ENCODE data around the gene NLGN1.

Gene NLGN1

DNA sequence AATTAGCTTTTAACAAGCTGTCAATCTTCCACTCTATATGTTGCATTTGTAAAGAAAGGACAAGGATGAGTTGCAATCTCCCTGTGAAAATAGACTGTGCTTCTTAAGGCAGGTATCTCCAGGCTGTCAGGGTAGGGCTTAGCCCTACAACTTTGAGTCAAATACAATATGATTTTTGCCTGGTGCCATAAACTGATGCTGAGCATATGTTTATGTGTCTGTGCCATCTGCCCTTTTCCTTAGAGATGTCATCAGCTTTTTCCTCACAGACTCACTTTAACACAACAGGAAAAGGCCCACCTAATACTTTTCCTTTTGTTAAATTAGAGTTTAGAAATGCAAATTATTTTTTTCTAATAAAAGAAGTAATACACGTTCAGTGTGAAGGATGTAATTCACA is 548.3 kb downstream of the NLGN1 start:
- no peak for DNase-seq
- Histone ChIP-seq H3K27ac (no peak overlapping the region), H3K4me3 (ENCODE audit: low read depth, low read length) (no peak overlapping the region), H3K27me3 (replicated peaks) (no peaks in the 10 kb centered on the region), H3K36me3 (replicated peaks) (no peaks in the 10 kb centered on the region)
- in situ Hi-C loops (cut with HindIII; ENCODE audit: low pct_ligation_motif_present, low sequenced_read_pairs), result no loop called here
- TF ChIP-seq CTCF (IDR thresholded peaks at IDR 0.05; ENCODE audit: low read depth, low read length, missing control alignments), result no peak

GRCh38 chr3:173954647-173955046 is 557.1 kb downstream of the NLGN1 start:
- no peak for DNase-seq
- no peak overlapping the region for H3K4me3 ChIP-seq (ENCODE audit: low read depth, low read length)
- H3K27ac ChIP-seq, result no peak overlapping the region
- no peak for TF ChIP-seq CTCF (IDR thresholded peaks at IDR 0.05; ENCODE audit: low read depth, low read length, missing control alignments)
- no peaks in the 10 kb centered on the region for H3K36me3 ChIP-seq (replicated peaks)
- in situ Hi-C loops (cut with HindIII; ENCODE audit: low pct_ligation_motif_present, low sequenced_read_pairs), result no loop called here
- H3K27me3 ChIP-seq (replicated peaks), result no peaks in the 10 kb centered on the region

DNA sequence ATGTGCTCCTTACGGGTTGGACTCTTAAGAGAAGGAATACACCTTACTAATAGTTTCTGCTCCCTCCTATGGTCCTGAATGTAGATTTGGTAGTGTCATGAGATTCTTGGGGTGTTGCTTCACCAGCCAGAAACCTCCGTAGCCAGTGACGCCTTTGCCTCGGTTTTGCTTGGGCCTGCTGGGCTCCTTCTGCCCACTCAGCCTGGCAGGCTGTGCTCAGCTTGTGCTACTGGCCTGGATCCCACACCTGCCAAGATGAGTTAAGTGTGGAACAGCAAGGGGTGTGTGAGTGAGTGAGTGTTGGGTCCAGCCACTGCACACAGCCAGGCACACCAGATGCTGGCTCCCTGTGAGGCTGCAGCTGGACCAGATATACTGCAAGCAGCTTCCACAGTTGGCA is 560.1 kb downstream of the NLGN1 start:
- DNase-seq, result no peak
- Histone ChIP-seq H3K4me3 (ENCODE audit: low read depth, low read length) (no peak overlapping the region), H3K36me3 (replicated peaks) (no peaks in the 10 kb centered on the region), H3K27ac (no peak overlapping the region), H3K27me3 (replicated peaks) (no peaks in the 10 kb centered on the region)
- in situ Hi-C loops (cut with HindIII; ENCODE audit: low pct_ligation_motif_present, low sequenced_read_pairs), result no loop called here
- no peak for TF ChIP-seq CTCF (IDR thresholded peaks at IDR 0.05; ENCODE audit: low read depth, low read length, missing control alignments)

DNA sequence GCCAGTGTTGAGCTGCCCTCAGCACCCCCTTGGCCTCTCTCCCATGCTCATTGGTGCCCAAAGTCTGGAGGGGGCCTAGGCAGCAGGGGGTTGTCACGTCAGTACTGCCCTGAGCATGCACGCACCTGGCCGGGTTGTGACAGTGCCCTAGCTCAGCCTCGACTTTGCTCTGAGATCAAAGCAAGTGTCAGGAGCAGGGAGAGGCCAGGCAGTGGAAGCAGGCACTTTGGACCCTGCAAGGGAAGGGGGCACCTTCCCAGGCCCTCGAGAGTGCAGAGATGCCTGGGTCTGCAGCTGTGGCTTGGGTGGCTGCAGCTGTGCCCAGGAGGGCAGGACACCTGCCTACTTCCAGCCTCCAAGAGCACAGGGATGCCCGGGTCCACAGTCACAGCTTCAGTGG is 561.3 kb downstream of the NLGN1 start:
- H3K36me3 ChIP-seq (replicated peaks), result no peaks in the 10 kb centered on the region
- in situ Hi-C loops (cut with HindIII; ENCODE audit: low pct_ligation_motif_present, low sequenced_read_pairs), result no loop called here
- DNase-seq, result no peak
- no peaks in the 10 kb centered on the region for H3K27me3 ChIP-seq (replicated peaks)
- no peak overlapping the region for H3K27ac ChIP-seq
- no peak for TF ChIP-seq CTCF (IDR thresholded peaks at IDR 0.05; ENCODE audit: low read depth, low read length, missing control alignments)
- H3K4me3 ChIP-seq (ENCODE audit: low read depth, low read length), result no peak overlapping the region

- no peak for TF ChIP-seq CTCF (IDR thresholded peaks at IDR 0.05; ENCODE audit: low read depth, low read length, missing control alignments)
- Histone ChIP-seq H3K27me3 (replicated peaks) (no peaks in the 10 kb centered on the region), H3K4me3 (ENCODE audit: low read depth, low read length) (no peak overlapping the region), H3K27ac (no peak overlapping the region), H3K36me3 (replicated peaks) (no peaks in the 10 kb centered on the region)
- DNase-seq, result no peak
- in situ Hi-C loops (cut with HindIII; ENCODE audit: low pct_ligation_motif_present, low sequenced_read_pairs), result no loop called here
These were observed 572.7 kb downstream of the NLGN1 start for GRCh38 chr3:173970281-173970680.

GRCh38 chr3:173976281-173976680 is 578.7 kb downstream of the NLGN1 start:
- no peak overlapping the region for H3K27ac ChIP-seq
- TF ChIP-seq CTCF (IDR thresholded peaks at IDR 0.05; ENCODE audit: low read depth, low read length, missing control alignments), result no peak
- no peak overlapping the region for H3K4me3 ChIP-seq (ENCODE audit: low read depth, low read length)
- in situ Hi-C loops (cut with HindIII; ENCODE audit: low pct_ligation_motif_present, low sequenced_read_pairs), result no loop called here
- no peak for DNase-seq
- no peaks in the 10 kb centered on the region for H3K36me3 ChIP-seq (replicated peaks)
- H3K27me3 ChIP-seq (replicated peaks), result no peaks in the 10 kb centered on the region

Measured in brain microvascular endothelial cell (primary cell).